Gastroesophageal sphincter (tissue), 3 donors: ENCODE results near the gene HDC.

Source experiments
- EP300 ChIP-seq: sonication (generic); formaldehyde crosslinking; IDR thresholded peaks from one replicate; pipeline ENCODE4 v1.6.1; 2017; ENCODE audit warnings: antibody characterized with exemption, mild to moderate bottlenecking
- POLR2AphosphoS5 ChIP-seq: sonication (generic); formaldehyde crosslinking; IDR thresholded peaks from one replicate; pipeline ENCODE4 v1.6.1; 2017; ENCODE audit warnings: antibody characterized with exemption
- TF ChIP-seq, protein P1 (sequence below), 4 experiments: fragments of 200-600 bp in 2 of 4; fragments of 450-650 bp in 2 of 4; sonication (generic) in 1 of 4; IDR thresholded peaks; one replicate each; pipeline ENCODE4 v1.5.1; 2017 to 2019; ENCODE audit warnings: antibody characterized with exemption in 4 of 4, mild to moderate bottlenecking in 2 of 4, moderate library complexity in 2 of 4

DNA sequence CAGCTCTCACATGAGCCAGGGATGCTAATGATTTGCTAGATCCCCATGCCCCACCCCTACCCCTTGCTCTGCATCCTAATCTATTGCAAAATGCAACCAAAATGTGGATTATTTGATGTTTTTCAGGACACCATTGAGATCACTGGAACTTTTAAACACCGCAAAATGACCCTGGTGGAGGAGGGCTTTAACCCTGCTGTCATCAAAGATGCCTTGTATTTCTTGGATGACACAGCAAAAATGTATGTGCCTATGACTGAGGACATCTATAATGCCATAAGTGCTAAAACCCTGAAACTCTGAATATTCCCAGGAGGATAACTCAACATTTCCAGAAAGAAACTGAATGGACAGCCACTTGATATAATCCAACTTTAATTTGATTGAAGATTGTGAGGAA lies 29.7 kb downstream of the HDC start:
- TF ChIP-seq POLR2AphosphoS5 (no peak), EP300 (no peak)
- TF ChIP-seq, protein P1, sequence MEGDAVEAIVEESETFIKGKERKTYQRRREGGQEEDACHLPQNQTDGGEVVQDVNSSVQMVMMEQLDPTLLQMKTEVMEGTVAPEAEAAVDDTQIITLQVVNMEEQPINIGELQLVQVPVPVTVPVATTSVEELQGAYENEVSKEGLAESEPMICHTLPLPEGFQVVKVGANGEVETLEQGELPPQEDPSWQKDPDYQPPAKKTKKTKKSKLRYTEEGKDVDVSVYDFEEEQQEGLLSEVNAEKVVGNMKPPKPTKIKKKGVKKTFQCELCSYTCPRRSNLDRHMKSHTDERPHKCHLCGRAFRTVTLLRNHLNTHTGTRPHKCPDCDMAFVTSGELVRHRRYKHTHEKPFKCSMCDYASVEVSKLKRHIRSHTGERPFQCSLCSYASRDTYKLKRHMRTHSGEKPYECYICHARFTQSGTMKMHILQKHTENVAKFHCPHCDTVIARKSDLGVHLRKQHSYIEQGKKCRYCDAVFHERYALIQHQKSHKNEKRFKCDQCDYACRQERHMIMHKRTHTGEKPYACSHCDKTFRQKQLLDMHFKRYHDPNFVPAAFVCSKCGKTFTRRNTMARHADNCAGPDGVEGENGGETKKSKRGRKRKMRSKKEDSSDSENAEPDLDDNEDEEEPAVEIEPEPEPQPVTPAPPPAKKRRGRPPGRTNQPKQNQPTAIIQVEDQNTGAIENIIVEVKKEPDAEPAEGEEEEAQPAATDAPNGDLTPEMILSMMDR (IDR thresholded peaks at IDR 0.05) = no peak
